Breast epithelium (tissue), 4 donors: ENCODE measurements around the gene PTPRN. TPM values are rescaled to one million over a fixed set of nuclear protein-coding genes. Genes with fewer than 3 reads are reported as not detected.

Source experiments
- DNase-seq, 2 donors: peaks; one replicate each; pipeline ENCODE4 v3.0.0-alpha.2; 2019; ENCODE audit warnings: low spot score in 2 of 2
- H3K27ac ChIP-seq, 2 donors: fragments of 200-600 bp; sonication (generic) in 1 of 2; one replicate each; pipeline ENCODE4 v1.5.1; 2016 to 2019; ENCODE audit warnings: mild to moderate bottlenecking in 1 of 2
- H3K27me3 ChIP-seq, 2 donors: fragments of 200-600 bp; sonication (generic) in 1 of 2; one replicate each; pipeline versions ENCODE4 v1.5.1 to v1.6.0; 2017 to 2019; ENCODE audit warnings: control low read depth in 1 of 2, mild to moderate bottlenecking in 1 of 2
- H3K36me3 ChIP-seq: fragments of 200-600 bp; one replicate; pipeline ENCODE4 v1.5.1; 2019
- H3K4me1 ChIP-seq, 2 donors: fragments of 200-600 bp; sonication (generic); one replicate each; pipeline ENCODE4 v1.5.1; 2016 to 2019; ENCODE audit warnings: control low read depth in 1 of 2
- H3K4me3 ChIP-seq, 3 donors: fragments of 200-600 bp; sonication (generic); 1 replicate in 2 of 3; 2 replicates in 1 of 3; pipeline ENCODE4 v1.5.1; 2016 to 2019; ENCODE audit warnings: mild to moderate bottlenecking in 3 of 3, moderate library complexity in 2 of 3
- H3K9me3 ChIP-seq, 2 donors: fragments of 200-600 bp; sonication (generic) in 1 of 2; one replicate each; pipeline ENCODE4 v1.5.1; 2016 to 2019; ENCODE audit warnings: control low read depth in 1 of 2
- POLR2A ChIP-seq: fragments of 450-650 bp; IDR thresholded peaks from one replicate; pipeline ENCODE4 v1.6.1; 2016; ENCODE audit warnings: antibody characterized with exemption, mild to moderate bottlenecking, moderate library complexity
- POLR2AphosphoS5 ChIP-seq, 3 donors: sonication (generic); formaldehyde crosslinking; IDR thresholded peaks; one replicate each; pipeline ENCODE4 v1.6.1; 2017; ENCODE audit warnings: antibody characterized with exemption in 3 of 3
- intact Hi-C: fragments of 100-400 bp; cut with DNase I; formaldehyde crosslinking; loops from one replicate; pipeline ENCODE4 v1.15.1; 2023; ENCODE audit warnings: low total_unique reads
- total RNA-seq, 3 donors: library from RNA; depleted of rRNA; stranded (reverse); fragments of >200 nt; gene quantifications; one replicate each; pipeline ENCODE4 v1.1.0, GENCODE V29; 2016
- TF ChIP-seq, protein P1 (sequence below), 3 donors: fragments of 450-650 bp; IDR thresholded peaks; one replicate each; pipeline ENCODE4 v1.5.1; 2016 to 2017; ENCODE audit warnings: antibody characterized with exemption in 3 of 3, mild to moderate bottlenecking in 3 of 3, moderate library complexity in 3 of 3

Gene PTPRN
- under 1 TPM in 2 of 3 donors, not detected in 1; 0.33 to 0.44 TPM for total RNA-seq

- Histone ChIP-seq H3K27me3 (peaks cover 0 to 37% of the 10 kb centered on the region in 2 donors), H3K4me3 (no peak within 1 kb of the TSS), H3K27ac (no peak within 1 kb of the TSS), H3K9me3 (no peaks in the 10 kb centered on the region), H3K36me3 (no peaks in the 10 kb centered on the region), H3K4me1 (no peaks in the 10 kb centered on the region)
- no peak for DNase-seq
- intact Hi-C loops = no loop called here
- TF ChIP-seq POLR2A = no peak
- TF ChIP-seq, protein P1, sequence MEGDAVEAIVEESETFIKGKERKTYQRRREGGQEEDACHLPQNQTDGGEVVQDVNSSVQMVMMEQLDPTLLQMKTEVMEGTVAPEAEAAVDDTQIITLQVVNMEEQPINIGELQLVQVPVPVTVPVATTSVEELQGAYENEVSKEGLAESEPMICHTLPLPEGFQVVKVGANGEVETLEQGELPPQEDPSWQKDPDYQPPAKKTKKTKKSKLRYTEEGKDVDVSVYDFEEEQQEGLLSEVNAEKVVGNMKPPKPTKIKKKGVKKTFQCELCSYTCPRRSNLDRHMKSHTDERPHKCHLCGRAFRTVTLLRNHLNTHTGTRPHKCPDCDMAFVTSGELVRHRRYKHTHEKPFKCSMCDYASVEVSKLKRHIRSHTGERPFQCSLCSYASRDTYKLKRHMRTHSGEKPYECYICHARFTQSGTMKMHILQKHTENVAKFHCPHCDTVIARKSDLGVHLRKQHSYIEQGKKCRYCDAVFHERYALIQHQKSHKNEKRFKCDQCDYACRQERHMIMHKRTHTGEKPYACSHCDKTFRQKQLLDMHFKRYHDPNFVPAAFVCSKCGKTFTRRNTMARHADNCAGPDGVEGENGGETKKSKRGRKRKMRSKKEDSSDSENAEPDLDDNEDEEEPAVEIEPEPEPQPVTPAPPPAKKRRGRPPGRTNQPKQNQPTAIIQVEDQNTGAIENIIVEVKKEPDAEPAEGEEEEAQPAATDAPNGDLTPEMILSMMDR (IDR thresholded peaks at IDR 0.05) = no peak
- no peak for TF ChIP-seq POLR2AphosphoS5 (IDR thresholded peaks at IDR 0.05)
Measured at GRCh38 chr2:219309278-219309677, at the start of gene PTPRN. TSS of gene PTPRN (minus strand) at chr2:219309401. CDS start at chr2:219309332, 69 bp downstream.

GRCh38 chr2:219358170-219359075 is 49.2 kb upstream of the PTPRN start:
- DNase-seq = no peak
- Histone ChIP-seq H3K4me3 (peak overlapping the region in 2 of 3 donors; percentile 16 to 51), H3K27me3 (peaks cover 0 to 42% of the 10 kb centered on the region in 2 donors), H3K9me3 (no peaks in the 10 kb centered on the region), H3K27ac (no peak overlapping the region), H3K4me1 (no peaks in the 10 kb centered on the region), H3K36me3 (no peaks in the 10 kb centered on the region)
- TF ChIP-seq POLR2A (no peak), POLR2AphosphoS5 (IDR thresholded peaks at IDR 0.05) (no peak)
- TF ChIP-seq, protein P1 (IDR thresholded peaks at IDR 0.05) = no peak
- intact Hi-C loops = no loop called here

DNA sequence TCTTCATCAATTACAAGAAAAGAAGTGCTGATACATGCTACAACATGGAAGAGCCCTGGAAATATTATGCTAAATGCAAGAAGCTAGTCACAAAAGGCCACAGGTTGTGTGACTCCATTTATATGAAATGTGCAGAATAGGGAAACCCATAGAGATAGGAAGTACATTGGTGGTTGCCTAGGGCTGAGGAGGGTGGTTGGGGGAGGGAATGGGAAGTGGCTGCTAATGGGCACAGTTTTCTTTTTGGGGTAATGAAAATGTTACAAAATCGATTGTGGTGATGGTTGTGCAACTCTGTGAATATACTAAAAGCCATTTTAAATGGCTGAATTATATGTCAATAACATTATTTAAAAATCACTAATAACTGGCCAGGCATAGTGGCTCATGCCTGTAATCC is 47.6 kb upstream of the PTPRN start:
- no peak for DNase-seq
- intact Hi-C loops = no loop called here
- H3K9me3 ChIP-seq = no peaks in the 10 kb centered on the region
- no peaks in the 10 kb centered on the region for H3K4me1 ChIP-seq
- peaks cover 0 to 42% of the 10 kb centered on the region in 2 donors for H3K27me3 ChIP-seq
- TF ChIP-seq, protein P1 (IDR thresholded peaks at IDR 0.05) = no peak
- no peak for TF ChIP-seq POLR2A
- TF ChIP-seq POLR2AphosphoS5 (IDR thresholded peaks at IDR 0.05) = no peak
- H3K36me3 ChIP-seq = no peaks in the 10 kb centered on the region
- H3K4me3 ChIP-seq = no peak overlapping the region
- no peak overlapping the region for H3K27ac ChIP-seq

- H3K27ac ChIP-seq = no peak overlapping the region
- no peak for DNase-seq
- H3K4me3 ChIP-seq = no peak overlapping the region
- no peaks in the 10 kb centered on the region for H3K36me3 ChIP-seq
- intact Hi-C loops = no loop called here
- no peaks in the 10 kb centered on the region for H3K4me1 ChIP-seq
- no peak for TF ChIP-seq POLR2AphosphoS5 (IDR thresholded peaks at IDR 0.05)
- TF ChIP-seq, protein P1 (IDR thresholded peaks at IDR 0.05) = no peak
- TF ChIP-seq POLR2A = no peak
- H3K27me3 ChIP-seq = peaks cover 0 to 40% of the 10 kb centered on the region in 2 donors
- H3K9me3 ChIP-seq = no peaks in the 10 kb centered on the region
Measured at GRCh38 chr2:219354582-219354981, 45.4 kb upstream of the PTPRN start.

DNA sequence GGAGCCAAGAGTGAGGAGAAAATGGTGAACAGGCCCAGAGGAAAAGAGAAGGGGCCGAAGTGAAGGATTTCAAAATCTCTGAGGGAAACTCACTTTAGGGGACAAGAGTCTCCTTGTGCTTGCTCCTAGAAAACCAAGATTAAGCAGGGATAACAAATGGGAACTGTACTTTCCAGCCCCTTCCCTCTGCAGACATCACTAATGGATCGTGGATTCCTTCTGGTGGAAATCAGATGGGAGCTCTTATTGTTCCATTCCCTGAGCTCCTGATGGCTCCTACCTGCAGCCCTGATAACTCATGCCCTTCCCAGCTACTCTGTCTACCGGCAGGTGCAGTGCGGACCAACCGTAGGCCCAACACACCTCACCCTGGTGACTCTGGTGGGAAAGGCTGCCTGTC is 43.9 kb upstream of the PTPRN start:
- DNase-seq = no peak
- H3K36me3 ChIP-seq = no peaks in the 10 kb centered on the region
- H3K27ac ChIP-seq = no peak overlapping the region
- intact Hi-C loops = no loop called here
- peaks cover 0 to 28% of the 10 kb centered on the region in 2 donors for H3K27me3 ChIP-seq
- no peaks in the 10 kb centered on the region for H3K4me1 ChIP-seq
- no peak overlapping the region for H3K4me3 ChIP-seq
- no peak for TF ChIP-seq POLR2A
- TF ChIP-seq, protein P1 (IDR thresholded peaks at IDR 0.05) = no peak
- no peak for TF ChIP-seq POLR2AphosphoS5 (IDR thresholded peaks at IDR 0.05)
- no peaks in the 10 kb centered on the region for H3K9me3 ChIP-seq
